NCI-H187 treated with DMSO at 0.1 percent for 48 hours (cell line): Measurements from ENCODE around the gene CORO6.
A peak's percentile ranks its signal among the peaks of the same experiment; 100 is the strongest.

Source experiments
- DNase-seq: peaks from one replicate; lab custom pipeline; 2025; lab: John Stamatoyannopoulos, UW

CORO6 gene

DNA sequence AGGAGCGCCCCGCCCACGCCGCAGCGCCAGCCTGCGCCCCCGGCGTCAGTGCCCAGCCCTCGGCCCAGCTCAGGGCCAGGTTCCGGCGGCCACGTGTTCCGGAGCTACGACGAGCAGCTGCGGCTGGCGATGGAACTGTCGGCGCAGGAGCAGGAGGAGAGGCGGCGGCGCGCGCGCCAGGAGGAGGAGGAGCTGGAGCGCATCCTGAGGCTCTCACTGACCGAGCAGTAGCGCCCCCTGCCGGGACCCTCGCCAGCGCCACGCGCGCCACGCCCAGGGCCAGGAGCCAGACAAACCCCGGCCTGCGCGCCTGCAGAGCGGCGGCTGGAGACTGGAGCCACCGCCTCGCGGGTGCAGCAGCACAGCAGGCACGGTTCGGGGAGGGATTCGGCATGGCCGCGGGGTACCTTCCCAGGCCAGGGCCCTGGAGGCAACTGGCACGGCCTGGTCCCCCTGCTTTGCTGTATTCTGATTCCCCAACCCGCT is 9.3 kb downstream of the CORO6 start:
- DNase-seq, result no peak

DNA sequence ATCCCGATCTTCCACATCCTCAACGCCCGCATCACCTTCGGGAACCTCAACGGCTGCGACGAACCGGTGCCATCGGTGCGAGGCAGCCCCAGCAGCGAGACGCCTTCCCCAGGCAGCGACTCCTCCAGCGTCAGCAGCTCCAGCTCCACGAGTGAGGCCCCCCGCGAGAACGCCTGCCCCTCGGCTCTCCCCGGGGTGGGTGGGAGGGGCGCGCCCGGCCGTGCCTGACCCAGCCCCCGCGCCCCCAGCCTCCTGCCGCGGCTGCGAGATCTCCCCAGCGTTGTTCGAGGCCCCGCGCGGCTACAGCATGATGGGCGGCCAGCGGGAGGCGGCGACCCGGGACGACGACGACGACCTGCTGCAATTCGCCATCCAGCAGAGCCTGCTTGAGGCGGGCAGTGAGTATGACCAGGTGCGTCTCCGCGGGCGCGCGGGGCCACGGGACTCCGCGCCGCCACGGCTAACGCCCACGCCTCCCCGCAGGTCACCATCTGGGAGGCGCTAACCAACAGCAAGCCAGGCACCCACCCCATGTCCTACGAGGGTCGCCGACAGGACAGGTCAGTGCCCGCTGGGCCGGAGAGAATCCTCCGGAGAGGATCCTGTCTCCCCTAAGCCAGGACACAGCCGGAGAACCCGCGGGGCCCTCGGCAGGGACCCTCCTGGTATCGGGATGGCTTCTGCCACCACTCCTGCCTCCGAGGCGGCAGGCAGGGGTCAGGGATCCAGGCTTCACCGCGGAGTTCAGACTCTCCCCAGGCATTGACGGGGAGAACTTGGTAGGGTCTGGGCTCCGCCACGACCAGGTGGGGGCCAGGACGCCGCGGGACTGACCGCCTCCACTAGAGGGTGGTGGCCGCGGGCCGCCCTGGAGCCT is 10.1 kb downstream of the CORO6 start:
- no peak for DNase-seq

- DNase-seq, result no peak
Observed at GRCh38 chr17:29612094-29612403, 10.7 kb downstream of the CORO6 start.

DNA sequence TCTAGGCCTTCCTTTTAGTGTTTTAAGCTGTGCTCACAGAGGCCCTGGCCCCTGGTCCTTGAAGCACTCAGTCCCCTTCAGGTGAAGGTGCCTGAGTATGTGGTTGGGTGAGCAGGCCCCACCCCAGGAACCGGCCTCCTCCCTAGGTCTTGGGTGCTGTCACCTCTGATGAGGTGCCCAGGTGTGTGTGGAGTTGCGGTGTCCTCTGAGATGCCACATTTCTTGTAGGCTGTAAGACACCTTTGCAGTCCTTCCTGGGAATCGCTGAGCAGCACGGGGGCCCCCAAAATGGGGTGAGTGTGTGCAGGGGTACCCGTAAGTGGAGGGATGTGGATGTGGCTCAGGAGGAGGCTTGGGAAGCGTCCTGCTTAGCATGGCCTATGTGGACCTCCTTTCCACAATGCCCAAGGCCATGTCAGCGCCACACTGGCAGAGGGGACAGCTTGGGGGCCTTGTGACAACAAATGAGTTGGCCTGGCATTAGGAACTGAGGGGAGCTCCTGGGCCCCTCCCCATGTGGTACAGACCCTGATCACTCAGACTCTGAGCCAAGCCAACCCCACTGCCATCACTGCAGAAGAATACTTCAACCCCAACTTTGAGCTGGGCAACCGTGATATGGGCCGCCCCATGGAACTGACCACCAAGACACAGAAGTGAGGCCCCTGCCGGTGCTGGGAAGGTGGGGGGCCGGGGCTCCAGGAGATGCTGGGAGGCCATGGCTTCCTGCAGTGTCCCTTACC is 11.2 kb downstream of the CORO6 start:
- no peak for DNase-seq

DNA sequence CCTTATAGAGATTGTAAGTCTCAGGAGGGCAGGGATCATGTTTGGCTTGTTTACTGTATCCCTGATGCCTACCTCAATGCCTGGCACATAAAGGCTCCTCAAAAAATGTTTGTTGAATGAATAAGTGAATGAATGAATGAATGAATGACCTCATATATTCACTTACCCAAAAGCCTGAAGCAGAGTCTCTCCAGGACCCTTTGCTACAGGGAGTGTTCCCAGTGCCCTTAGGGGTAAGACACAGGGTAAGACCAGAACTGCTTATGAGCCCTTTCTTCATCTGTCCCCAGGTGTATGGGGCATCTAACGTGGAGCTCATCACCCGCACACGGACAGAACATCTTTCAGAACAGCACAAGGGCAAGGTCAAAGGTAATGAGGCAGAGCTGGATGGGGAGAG is 12.3 kb downstream of the CORO6 start:
- DNase-seq, result no peak

- DNase-seq, result no peak
Observed at GRCh38 chr17:29608986-29609385, 13.7 kb downstream of the CORO6 start.

GRCh38 chr17:29607557-29608195 is 15.0 kb downstream of the CORO6 start:
- DNase-seq, result no peak

GRCh38 chr17:29603109-29603674 is 19.5 kb downstream of the CORO6 start:
- no peak for DNase-seq

DNA sequence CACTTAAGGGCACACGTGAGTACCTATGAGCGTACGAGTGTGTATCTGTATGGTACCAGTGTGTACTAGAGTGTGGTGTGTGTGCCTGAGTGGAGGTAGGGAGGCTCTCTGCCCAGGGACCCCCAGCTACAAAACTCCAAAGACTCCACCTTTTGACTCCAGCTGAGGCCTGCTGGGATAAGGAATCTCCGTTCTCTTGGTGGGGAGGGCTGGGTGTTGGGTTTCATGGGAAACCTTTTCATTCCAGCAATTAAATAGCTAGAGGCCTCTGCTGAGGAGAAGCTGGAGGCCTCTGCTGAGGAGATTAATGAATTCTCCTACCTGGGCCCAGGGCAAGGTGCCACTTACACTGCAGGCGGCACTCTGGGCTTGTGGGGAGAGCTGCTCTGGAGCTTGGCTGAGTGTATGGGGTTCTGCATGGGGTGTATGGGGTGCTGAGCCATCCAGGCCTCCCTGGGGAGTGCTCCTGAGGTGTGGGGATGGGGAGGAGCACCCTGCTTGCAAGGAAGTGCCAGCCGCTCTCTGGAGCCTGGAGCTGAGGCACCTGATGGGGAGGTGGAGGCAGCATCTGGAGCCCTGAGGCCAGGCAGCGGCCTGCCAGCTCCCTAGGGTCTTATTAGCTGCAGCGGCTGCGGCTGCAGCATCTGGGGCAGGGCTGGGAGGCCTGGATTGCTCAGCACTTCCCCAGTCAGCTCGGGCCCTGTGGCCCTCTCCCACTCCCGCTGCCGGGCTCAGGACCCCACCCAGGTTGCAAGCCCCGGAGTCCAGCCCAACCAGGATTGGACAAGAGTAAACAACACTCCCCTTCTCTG is 25.1 kb downstream of the CORO6 start:
- no peak for DNase-seq

DNA sequence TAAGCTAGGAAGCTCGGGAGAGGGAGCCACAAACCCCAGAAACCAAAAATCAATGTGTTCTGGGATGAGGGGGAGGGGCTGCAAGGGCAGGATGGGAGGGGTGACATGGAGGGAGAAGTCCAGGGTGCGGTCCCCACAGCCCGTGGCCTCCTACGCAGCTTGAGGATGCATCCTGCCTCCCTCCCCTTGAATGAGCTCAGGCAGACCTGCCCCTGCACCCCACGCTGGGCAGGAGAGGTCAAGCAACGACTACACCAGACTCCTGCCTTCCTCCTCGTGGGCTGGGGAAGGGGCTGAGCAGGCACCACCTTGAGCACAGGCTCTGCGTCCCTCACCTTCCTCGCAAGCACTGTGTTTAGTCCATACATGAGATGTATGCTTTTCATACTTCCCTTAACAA is 25.9 kb downstream of the CORO6 start:
- DNase-seq, result no peak

GRCh38 chr17:29595943-29596774 is 26.6 kb downstream of the CORO6 start:
- DNase-seq, result no peak

- DNase-seq, result no peak
Observed at GRCh38 chr17:29595107-29595942, 27.4 kb downstream of the CORO6 start.

DNA sequence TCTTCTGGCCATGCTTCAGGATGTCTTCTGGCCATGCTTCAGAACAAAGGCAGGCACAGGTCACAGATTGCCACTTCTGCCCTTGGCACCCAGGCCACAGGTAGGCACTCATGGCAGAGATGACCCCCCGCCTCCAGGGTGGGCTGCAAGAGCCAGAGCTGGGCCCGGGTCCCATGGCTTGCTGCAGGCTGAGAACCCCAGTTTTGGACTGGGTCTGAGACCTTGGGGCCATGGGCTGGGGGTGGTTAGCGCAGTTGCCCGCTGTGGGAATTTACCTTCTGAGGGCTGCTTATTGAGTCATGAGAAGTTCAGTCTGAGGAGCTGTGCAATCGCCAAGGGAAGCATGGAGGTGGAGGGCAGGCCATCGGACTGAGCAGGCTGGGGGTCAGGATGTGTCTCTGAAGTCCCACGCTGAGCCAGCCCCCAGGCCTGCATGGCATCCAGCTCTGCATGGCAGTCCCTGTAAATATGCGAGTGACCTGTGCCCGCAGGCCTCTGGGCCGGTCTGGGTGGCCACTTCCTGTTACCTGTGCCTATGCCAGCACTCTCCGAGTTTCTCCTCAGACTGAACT is 28.1 kb downstream of the CORO6 start:
- no peak for DNase-seq

DNA sequence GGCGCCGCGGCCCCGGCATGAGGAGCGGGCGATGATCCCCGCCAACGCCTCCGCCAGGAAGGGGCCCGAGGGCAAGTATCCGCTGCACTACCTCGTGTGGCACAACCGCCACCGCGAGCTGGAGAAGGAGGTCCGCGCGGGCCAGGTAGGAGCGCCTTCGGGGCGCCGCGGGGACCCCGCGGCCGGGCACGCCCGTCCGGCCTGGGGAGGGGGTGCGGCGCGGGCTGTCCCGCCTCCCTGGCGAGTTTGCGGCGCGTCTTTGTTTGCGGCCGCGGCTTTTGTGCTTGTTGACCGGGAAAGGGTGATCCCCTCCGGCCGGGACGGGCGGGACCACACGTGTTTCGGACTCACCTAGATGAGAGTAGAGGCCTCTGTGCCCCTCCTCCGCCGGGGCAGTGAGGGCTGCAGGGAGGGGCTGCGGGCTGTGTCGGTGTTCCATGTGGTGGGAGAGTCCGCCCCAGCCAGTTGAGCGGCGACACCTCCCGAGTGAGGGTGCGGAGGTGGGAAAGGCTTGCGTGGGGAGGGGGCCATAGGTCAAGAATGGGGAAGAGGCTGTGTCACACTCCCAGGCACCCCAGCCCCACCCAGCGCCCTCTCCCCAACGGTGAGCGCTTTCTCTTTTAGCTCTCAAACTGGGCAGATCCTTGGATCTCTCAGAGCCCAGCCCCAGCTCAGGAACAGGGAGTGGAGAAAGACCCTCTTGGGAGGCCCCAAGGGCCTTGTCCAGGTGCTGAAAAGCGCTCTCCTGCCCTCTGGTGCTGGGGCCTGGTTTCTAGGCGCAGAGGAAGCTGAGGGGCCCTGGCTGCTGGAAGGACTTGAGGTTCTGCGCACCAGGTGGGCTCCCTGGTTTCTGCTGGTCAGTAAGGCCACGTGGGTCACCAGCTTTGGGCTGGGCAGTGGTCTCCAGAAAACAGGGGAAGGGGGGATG is 28.9 kb downstream of the CORO6 start:
- no peak for DNase-seq

GRCh38 chr17:29592850-29593551 is 29.7 kb downstream of the CORO6 start, which contains the start of gene ANKRD13B:
TSS of gene ANKRD13B (plus strand) at chr17:29593132. CDS start at chr17:29593622, 490 bp downstream.
- DNase-seq, result no peak

GRCh38 chr17:29591737-29592608 is 30.7 kb downstream of the CORO6 start:
- DNase-seq, result peak; percentile 34
